GM19395 (cell line): ENCODE results near the gene DSC3.
"Not testable (repeated sequence)": the region's sequence is repeated elsewhere in the genome, so short reads cannot be mapped to it uniquely, and the experiment has no call there.

ENCODE experiments used
- ATAC-seq: cut with Tn5 transposase; IDR thresholded peaks from one replicate; pipeline ENCODE4 v1.9.1; 2021; ENCODE audit warnings: mild to moderate bottlenecking, moderate library complexity; ENCODE audit not compliant: unreplicated experiment

DSC3 gene

DNA sequence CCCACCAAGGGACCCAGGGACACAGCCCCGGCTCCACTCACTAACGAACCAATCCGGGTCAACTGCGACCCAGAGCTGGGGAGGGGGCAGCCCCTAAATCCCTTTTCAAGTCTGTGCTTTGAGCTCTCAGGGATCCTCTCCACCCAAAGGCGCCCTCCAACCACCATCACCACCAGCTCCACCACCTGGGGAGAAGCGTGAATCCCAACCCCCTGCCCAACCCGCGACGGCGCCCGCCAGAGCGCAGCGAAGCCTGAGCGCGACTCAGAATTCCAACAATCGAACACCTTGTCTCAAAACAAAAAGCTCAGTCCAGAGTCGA lies 497 bp downstream of the DSC3 start:
- ATAC-seq: no peak

DNA sequence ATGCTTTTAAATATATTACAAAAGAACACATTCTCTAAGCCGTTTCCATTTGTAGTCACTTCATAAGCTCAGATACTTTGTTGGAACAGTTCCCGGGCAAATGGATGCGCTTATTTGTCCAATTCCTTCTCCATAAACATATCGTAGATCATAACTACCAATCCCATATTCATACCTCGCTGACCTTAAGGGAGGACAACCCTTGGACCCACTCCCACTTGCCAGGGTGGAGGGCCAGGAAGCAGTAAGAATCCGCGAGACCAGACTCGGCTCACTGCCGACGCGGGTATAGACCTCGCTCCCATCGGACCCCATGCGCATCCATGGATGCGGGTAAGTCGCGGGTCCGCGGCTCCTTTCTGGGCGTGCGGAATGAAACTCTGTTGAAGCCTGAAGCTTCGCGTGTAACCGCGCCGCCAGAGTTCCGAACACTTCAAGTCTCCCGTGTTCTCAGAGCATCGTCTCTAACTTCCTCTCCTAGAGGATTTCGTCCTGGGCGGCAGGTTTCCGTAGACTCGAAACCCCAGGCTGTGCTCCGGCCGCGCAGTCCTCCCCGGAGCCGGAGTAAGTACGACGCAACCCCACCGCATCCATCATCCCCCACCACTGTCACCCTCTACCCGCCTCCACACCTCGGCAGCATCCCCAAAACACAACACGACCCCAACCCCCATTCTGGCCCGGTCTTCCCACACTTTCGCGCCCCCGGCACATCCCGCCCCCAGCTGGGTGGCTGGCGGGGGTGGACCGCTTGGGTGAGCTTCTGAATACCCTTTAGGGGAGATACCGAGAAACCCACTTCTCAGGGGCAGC lies 1.1 kb downstream of the DSC3 start:
- ATAC-seq: no peak

DNA sequence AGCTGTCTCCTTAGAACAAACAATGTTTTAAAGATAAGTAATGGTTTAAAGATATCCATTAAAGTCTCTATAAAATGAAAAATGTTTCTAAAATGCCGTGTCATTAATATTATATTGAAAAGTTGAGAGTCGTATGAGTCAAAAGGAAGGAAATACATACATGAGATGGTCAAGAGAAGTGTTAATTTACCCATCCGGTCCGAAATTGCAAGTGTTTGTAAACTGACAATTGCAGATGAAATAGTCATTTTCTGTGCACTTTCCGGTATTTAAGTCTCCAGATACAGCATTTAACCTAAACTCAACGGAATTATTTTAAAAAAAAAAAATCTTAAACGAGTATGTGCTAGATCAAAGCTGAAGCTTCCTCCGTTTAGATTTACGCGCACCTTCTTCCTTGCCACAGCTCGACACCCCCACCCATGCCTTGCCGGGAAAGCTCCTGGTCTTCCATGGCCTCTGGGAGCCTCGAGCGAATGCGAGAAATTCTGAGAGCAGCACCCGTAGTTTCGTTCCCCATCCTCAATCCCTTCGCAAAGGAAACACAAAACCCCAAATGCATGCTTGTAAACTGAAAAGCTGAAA lies 1.8 kb downstream of the DSC3 start:
- ATAC-seq: no peak

DNA sequence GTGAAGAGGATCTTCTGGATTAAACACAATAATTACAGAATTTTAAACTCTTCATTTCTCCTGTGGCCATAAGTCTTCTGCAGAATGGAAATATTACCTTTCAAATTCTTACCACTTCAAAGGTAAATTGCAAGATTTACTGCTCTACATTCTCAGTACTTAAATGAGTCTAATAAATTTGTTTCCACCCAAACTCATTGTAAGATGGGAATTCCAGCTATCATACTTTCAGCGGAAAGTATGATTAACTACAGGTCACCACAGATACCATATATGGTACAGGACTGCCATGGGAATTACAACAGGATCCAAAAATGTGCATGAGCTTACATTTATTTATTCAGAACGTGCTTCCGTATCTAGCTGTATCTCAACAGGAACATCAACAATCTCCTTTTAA lies 3.1 kb downstream of the DSC3 start:
- no peak for ATAC-seq

DNA sequence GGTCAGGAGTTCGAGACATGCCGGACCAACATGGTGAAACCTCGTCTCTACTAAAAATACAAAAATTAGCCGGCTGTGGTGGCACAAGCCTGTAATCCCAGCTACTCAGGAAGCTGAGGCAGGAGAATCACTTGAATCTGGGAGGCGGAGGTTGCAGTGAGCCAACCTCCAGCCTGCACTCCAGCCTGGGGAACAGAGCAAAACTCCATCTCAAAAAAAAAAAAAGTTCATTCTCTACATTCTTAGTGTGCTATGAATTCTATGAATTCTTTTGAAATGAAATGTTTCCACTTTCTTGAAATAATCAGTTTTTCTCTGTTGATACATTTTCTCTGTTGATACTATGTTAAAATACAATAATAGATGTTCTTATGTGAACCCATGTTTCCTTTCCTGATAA lies 4.9 kb downstream of the DSC3 start:
- ATAC-seq: not testable (repeated sequence)

DNA sequence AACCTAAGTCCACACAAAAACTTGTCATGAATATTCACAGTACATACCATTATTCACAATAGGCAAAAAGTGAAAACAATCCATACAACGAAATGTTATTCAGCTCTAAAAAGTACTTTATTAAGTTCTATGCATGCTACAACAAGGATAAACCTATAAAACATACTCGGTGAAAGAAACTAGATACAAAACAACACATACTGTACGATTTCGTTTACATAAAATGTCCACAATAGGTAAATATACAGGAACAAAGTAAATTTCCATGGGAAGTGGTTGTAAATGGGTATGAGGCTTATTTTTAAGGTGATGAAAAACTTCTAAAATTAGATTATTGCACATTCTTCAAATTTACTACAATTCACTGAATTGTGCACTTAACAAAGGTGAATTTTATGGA lies 8.0 kb downstream of the DSC3 start:
- ATAC-seq: no peak

DNA sequence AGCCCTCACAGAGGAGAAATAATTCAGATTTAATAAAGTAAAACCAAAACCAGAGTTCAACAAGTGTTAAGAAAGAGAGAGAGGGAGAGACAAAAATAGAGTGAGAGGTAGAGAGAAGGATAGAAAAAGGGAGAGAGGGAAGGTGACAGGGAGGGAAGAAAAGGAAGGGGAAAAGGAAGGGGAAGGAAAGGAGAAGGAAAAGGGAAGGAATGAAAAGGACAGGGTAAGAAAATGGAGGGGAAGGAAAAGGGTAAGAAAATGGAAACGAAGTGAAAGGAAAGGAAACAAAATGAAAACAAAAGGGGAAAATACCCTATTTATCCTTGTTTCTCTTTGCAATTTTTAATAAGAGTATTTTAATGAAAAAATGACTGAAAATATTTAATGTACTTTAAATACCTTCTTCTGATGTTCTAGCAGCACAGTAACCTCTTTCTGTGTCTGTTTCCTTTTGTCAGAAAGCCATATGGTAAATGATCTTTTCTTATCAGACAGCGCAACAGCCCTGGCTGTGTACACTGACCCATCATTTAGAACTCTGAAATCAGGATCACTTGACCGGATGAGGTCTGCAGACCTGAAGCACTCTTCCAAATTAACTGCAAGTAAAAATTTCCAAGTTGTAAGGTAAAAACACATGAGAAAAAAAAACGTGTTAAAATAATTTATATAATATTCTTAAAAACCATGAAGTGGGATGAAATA lies 11.8 kb downstream of the DSC3 start:
- no peak for ATAC-seq

DNA sequence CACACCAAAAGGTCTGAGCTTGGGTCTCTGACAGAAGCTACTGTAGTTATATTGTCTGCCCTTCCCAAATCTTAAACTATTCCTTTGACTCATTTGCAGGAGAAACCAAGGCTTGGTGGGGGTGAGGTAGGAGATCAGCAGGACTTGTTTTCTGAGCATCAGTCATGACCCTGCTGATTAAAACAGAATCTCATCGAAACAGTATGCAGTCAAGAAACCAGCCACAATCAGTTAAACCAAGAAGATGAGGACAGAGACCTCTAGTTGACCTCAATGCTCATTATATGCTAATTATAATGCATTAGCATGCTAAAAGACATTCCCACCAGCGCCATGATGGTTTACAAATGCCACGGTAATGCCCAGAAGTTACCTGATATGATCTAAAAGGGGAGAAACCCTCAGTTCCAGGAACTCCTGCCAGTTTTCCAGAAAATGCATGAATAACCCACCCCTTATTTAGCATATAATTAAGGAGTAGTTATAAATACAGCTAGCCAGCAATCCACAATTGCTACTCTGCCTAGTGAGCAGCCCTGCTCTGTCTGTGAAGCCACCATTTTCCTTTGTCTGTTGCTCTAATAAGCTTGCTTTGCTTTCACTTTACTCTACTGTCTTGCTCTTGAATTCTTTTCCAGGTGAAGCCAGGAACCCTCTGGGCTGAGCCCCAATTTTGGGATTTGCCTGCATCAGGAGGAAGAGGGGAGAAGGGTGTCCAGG lies 26.7 kb downstream of the DSC3 start:
- no peak for ATAC-seq

DNA sequence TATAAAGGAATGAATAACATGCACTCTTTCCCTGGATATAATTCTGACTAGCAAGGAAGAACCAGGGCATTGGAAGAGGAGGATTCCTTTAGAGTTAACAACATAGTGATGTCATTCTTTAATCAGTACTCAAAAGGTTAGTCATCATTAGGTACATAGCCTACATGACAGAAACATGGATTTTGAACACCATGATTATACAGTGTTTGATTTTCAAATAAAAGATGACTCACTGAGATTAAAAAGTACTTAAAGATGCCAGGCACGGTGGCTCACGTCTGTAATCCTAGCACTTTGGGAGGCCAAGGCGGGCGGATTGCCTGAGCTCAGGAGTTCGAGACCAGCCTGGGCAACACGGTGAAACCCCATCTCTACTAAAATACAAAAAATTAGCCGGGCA lies 31.1 kb downstream of the DSC3 start:
- ATAC-seq: not testable (repeated sequence)

DNA sequence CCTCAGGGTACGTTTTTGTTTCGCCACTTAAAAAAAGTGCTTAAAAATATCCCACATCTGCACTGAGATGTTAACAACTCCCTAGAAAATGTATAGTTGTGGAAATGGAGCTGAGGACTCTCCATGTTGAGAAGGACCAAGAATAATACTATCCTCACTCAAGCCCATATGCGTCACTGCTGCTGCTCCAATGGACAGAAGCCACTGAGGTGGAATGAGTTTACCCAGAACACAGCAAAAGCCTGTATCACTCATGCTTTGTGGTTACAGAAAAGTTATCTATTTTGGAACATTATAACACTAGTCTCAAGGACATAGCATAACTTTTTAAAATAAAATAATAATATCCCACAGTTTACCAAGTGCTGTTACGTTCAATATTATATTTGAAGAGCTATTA lies 31.9 kb downstream of the DSC3 start:
- ATAC-seq: no peak

DNA sequence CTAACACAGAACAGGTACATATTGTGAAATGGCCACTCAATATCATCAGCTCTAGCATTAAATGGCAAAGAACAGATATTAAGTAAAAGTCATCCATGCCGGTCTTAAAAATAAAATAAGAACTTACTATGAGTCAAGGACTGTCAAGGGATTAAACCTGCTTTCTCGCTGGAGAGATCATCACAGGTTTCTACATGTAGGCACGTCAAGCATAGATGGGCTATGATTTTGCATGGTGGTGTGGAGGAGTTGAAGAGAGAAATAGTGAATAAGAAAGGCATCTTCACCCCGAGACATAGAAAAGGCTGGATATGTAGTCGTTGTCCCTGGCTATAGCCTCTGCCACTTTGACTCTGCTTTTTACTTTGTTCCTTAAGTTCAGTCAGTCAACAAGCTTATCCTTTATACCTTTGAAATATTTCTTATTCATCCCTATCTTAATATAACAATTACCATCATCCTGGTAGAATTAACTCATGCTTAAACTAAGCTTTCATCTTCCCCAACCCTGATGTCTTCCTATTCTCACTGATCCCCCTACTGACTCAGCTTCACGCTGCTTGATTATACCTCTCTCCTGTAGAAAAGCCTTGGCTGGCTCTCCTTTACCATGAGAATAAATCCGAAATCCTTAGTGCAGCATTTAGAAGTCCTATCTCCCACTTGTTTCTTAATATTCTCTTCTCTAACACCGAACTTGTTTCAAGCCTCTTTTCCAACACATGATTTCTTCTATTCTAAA lies 42.5 kb downstream of the DSC3 start:
- ATAC-seq: no peak

DNA sequence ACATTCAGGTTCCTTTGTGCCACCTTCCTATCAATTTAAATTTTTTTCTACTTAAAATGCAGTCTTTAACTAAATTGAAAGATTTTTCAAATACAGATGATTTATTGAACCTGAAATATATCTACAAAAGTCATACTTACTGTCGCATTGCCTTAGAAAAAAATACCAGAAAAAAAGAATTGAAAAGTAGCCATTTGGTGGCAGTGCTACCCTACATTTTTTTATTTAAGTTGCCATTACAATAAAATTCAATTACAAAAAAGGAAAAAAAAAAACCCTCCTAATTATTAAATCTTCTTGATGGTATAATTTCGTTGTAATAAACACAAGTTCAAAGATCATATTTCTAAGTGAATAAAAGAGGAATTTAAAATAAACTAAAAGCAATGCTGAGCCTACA lies 43.4 kb downstream of the DSC3 start:
- ATAC-seq: no peak

DNA sequence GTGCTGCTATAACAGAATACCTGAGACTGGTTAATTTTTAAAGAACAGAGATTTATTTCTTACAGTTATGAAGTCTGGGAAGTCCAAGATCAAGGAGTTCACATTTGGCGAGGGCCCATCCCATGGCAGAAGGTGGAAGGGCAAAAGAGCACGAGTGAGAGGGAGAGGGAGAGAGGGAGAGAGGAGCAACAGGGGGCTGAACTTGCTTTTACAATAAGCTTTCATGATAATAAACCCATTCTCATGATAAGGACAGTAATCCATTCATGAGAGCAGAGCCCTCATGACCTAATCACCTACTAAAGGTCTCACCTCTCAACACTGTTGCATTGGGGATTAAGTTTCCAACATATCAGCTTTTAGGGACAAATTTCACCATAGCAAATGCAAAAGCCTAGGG lies 45.3 kb downstream of the DSC3 start:
- no peak for ATAC-seq

DNA sequence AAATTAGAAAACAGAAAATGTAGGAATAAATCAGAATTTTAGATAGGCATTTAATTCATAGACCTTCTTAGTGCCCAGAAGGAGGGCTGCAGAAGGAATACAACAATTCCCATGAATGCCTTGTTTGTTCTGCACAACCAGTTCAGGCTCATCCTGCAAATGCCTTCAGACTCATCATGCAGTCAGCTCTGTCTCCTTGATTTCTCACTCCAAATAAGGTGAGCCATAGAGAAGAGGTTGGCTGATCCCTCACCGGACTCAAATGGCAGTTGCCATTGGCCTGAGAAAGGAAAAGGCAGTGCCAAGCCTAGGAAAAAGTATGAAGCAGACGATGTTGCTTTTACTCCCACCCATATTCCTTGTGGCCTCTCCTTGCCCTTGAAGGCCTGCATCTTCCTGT lies 50.3 kb downstream of the DSC3 start:
- no peak for ATAC-seq

DNA sequence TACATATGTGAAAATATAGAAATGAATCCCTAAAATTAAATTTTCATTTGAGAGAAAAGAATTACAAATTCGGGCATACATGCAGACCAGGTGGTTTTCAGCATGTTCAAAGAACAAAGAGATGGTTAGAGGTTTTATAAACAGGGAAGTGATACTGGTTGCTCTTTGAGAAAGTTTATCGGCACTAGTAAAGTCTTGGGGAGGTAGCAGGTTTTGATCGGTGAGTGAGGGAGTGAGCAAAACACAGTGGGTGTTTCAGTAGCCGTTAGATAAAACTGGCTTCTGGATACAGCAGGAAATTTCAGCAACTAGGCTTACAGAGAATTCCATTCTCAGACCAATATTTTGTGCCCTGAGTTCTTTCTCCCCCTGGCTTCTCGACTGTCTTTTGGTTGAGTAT lies 51.1 kb downstream of the DSC3 start:
- peak; percentile 68 for ATAC-seq

DNA sequence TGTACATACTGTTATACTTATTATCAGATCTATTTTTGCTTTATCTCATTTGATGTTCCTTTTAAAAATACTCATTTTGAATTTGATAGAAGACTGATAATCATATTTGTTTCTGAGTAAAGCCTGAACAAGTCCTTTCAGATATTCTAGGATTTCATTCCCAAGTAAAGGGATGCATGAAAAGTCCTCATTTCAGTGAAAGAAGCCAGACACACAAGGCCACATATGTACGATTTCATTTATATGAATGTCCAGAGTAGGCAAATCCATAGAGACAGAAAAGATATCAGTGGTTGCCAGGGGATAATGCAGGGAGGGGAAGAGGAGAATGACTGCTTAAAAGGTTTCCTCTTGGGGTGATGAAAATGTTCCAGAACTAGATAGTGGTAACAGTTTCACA lies 53.4 kb downstream of the DSC3 start:
- ATAC-seq: no peak

DNA sequence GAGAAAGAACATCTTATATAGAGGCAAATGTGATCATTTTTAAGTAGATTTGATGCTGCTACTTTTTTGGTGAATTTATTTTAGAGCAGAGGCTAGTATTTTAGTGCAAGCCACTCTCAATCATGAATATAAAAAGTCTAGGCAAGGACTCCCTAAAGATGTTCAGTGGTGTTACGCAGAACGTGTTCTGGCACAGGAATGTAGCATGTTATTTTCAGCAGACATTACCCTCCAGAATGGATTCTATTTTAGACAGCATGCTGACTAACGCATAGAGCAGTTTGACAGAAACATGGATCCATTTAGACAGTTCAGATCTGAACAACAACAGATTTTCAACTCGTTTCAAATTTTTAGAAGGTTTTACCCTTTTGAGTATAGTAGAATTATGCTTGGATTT lies 54.1 kb downstream of the DSC3 start:
- no peak for ATAC-seq

DNA sequence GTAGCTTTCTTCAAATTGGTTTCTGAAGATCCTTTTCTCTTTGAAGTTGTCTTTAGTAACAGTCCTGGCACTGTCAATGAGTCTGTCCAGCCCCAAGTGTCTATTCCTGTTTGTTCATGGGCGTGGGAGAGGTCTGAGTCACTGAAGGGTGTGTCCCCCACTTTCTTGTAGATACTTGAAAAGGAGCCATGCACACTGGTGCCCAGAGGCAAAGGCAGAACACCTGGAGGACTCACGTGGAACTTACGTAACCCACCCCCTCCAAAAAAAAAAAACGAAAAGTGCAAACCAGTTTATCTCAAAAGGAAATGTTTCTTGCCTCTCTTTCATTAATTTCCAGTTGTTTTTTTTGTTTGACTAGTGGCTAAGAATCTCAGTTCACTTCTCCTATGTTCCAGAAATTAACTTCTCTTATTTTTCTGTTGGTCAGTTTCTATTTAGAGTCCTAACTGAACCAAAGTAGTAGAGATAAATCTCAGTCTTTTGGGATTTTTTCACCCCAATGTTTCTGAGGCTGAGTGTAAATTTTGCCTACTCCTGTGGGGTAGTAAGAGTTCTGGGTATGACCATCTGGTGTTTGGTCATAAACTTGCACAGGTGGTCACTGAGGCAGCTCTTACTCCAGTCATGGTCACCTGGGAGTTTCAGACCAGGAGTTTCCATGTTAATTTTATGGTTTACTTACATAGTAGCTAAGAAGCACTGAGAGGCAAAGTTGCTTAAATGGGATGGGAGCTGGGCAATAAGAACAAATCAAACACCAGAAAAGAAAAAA lies 54.9 kb downstream of the DSC3 start:
- ATAC-seq: no peak

DNA sequence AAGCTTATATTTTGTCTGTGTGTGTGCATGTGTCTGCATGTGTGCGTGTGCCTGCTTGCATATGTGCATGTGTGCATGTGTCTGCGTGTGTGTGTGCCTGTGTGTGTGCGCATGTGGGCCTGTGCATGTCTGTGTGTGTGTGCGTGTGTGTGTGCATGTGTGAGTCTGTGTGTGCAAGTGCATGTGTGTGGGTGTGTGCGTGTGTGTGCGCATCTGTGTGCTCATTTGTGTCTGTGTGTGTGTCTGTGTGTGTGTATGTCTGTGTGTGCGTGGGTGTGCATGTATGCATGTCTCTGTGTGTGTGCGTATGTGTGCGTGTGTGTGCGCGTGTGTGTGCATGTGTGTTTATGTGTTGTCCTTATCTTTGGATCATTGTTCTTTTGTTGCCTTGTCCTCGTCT lies 56.8 kb downstream of the DSC3 start:
- ATAC-seq: no peak

DNA sequence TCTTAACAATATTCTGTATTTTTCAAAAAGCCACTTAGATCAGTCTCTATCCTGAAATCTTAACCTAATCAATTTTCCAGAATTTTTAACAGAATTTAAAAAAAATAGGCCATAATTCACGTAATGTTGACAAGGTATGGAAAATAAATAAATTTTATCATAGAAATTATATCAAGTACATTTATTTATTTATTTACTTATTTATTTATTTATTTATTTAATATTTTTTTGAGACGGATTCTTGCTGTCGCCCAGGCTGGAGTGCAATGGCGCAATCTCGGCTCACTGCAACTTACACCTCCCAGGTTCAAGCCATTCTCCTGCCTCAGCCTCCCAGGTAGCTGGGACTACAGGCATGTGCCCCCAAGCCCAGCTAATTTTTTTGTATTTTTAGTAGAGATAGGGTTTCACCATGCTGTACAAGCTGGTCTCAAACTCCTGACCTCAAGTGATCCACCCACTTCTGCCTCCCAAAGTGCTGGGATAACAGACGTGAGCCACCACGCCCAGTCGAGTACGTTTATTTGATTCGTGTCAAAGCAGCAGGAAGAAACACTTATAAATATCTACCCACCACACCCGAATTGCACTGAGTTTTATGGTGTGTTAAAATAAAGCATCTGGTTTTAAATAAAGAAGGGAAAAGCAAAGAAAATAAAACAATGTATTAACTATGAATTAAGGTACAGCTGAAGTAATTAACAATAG lies 60.1 kb downstream of the DSC3 start:
- no peak for ATAC-seq
